ENCODE measurements around the gene AGTRAP.
A peak's percentile ranks its signal among the peaks of the same experiment; 100 is the strongest.

AGTRAP gene

DNA sequence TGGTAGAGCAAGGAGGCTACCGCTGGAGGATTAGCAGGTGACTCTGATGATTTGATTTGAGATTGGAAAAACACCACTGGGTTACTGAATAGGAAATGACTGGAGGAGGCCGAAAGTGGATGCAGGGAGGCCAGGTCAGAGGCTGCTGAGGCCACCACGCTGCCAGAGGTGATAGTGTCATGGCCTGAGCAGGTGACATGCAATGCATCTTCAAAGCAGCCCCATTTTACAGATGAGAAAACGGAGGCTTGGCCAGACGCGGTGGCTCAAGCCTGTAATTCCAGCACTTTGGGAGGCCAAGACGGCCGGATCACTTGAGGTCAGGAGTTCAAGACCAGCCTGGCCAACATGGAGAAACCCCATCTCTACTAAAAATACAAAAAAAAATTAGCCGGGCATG, 38.8 kb downstream of the AGTRAP start:
- H4K91ac ChIP-seq (ENCODE audit: low read length), result no peak overlapping the region
- no peak overlapping the region for H2BK120ac ChIP-seq (ENCODE audit: low read depth, low read length)
- peaks cover 0 to 10% of the 10 kb centered on the region in 2 experiments for H3K27me3 ChIP-seq (ENCODE audit: control insufficient read depth in 1 of 2, insufficient read depth in 1 of 2, low read length in 2 of 2)
- no peak overlapping the region for H3K14ac ChIP-seq (ENCODE audit: low read length in 2 of 2)
- no peak for DNase-seq
- no peak overlapping the region for H3K4ac ChIP-seq (ENCODE audit: low read depth in 1 of 2, low read length in 2 of 2)
- peak overlapping the region in 1 of 2 experiments; percentile 32 for H3K4me3 ChIP-seq (ENCODE audit: insufficient read depth in 1 of 2, low read depth in 1 of 2, low read length in 2 of 2)
- H3K79me1 ChIP-seq (replicated peaks; ENCODE audit: low read length, poor library complexity, severe bottlenecking), result no peaks in the 10 kb centered on the region
- H3K36me3 ChIP-seq (ENCODE audit: control insufficient read depth in 1 of 2, insufficient read depth in 2 of 2, low read depth in 1 of 2, low read length in 2 of 2), result no peaks in the 10 kb centered on the region
- no peak overlapping the region for H2BK15ac ChIP-seq (ENCODE audit: low read depth, poor library complexity, severe bottlenecking)
- no peak overlapping the region for H3K23ac ChIP-seq (ENCODE audit: low read length in 2 of 2)
- H2BK12ac ChIP-seq (ENCODE audit: low read length in 2 of 2), result no peak overlapping the region
- no peak overlapping the region for H2BK5ac ChIP-seq (ENCODE audit: low read depth, low read length, poor library complexity, severe bottlenecking)
- H3K4me2 ChIP-seq (ENCODE audit: low read length, poor library complexity, severe bottlenecking), result no peak overlapping the region
- H2AK5ac ChIP-seq (ENCODE audit: low read length, severe bottlenecking), result no peak overlapping the region
- H3K4me1 ChIP-seq (ENCODE audit: control insufficient read depth, insufficient read depth, low read depth, low read length), result no peaks in the 10 kb centered on the region
- H3K9me3 ChIP-seq (ENCODE audit: control insufficient read depth, low read length), result no peaks in the 10 kb centered on the region
- no peak overlapping the region for H3K9ac ChIP-seq (ENCODE audit: low read length)
- 88% methylated on average over 9 of the region's 9 CpGs for WGBS
- no peak overlapping the region for H4K8ac ChIP-seq (ENCODE audit: low read length)
- no peak overlapping the region for H3K27ac ChIP-seq (ENCODE audit: low read length, poor library complexity, severe bottlenecking)
- no peak overlapping the region for H2AFZ ChIP-seq (ENCODE audit: low read depth, low read length)
- no peak overlapping the region for H3K18ac ChIP-seq (ENCODE audit: low read depth in 1 of 2, low read length in 2 of 2)

DNA sequence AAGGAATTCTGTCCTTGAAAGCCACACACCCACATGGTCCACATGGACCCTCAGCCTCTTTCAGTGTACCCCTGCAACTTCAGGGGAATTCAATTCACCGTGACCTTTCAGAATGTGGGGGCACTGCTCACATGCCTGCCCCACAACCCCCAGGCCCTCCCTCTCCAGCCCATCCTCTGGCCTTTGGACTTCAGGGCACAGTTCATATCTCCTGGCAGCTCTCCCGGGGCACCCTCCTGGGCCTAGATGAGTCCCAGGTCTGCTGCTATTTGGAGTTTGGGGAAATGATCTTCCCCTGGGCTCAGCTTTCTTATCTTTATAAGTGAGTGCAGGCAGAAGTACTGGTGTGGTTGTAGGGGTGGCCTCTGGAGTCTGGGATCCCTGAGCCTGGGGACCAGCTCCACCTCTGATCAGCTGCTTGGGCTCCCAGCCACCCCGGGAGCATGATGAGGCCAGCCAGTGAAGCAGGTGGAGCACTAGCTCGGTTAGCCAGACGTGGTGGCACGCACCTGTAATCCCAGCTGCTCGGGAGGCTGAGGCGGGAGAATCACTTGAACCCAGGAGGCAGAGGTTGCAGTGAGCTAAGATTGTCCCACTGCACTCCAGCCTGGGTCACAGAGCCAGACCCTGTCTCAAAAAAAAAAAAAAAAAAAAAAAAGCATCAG, 41.9 kb downstream of the AGTRAP start:
- H2AFZ ChIP-seq (ENCODE audit: low read depth, low read length), result no peak overlapping the region
- no peak overlapping the region for H3K14ac ChIP-seq (ENCODE audit: low read length in 2 of 2)
- H2AK5ac ChIP-seq (ENCODE audit: low read length, severe bottlenecking), result no peak overlapping the region
- no peaks in the 10 kb centered on the region for H3K79me1 ChIP-seq (replicated peaks; ENCODE audit: low read length, poor library complexity, severe bottlenecking)
- no peak overlapping the region for H3K4me3 ChIP-seq (ENCODE audit: insufficient read depth in 1 of 2, low read depth in 1 of 2, low read length in 2 of 2)
- H3K4me2 ChIP-seq (ENCODE audit: low read length, poor library complexity, severe bottlenecking), result no peak overlapping the region
- H2BK12ac ChIP-seq (ENCODE audit: low read length in 2 of 2), result no peak overlapping the region
- no peak overlapping the region for H4K91ac ChIP-seq (ENCODE audit: low read length)
- H2BK15ac ChIP-seq (ENCODE audit: low read depth, poor library complexity, severe bottlenecking), result peak overlapping the region; percentile 41
- no peaks in the 10 kb centered on the region for H3K36me3 ChIP-seq (ENCODE audit: control insufficient read depth in 1 of 2, insufficient read depth in 2 of 2, low read depth in 1 of 2, low read length in 2 of 2)
- H3K4me1 ChIP-seq (ENCODE audit: control insufficient read depth, insufficient read depth, low read depth, low read length), result no peaks in the 10 kb centered on the region
- no peaks in the 10 kb centered on the region for H3K9me3 ChIP-seq (ENCODE audit: control insufficient read depth, low read length)
- no peak overlapping the region for H4K8ac ChIP-seq (ENCODE audit: low read length)
- no peak overlapping the region for H3K23ac ChIP-seq (ENCODE audit: low read length in 2 of 2)
- 90% methylated on average over 8 of the region's 8 CpGs for WGBS
- H2BK5ac ChIP-seq (ENCODE audit: low read depth, low read length, poor library complexity, severe bottlenecking), result no peak overlapping the region
- no peak overlapping the region for H2BK120ac ChIP-seq (ENCODE audit: low read depth, low read length)
- peaks cover 0 to 10% of the 10 kb centered on the region in 2 experiments for H3K27me3 ChIP-seq (ENCODE audit: control insufficient read depth in 1 of 2, insufficient read depth in 1 of 2, low read length in 2 of 2)
- no peak for DNase-seq
- H3K18ac ChIP-seq (ENCODE audit: low read depth in 1 of 2, low read length in 2 of 2), result no peak overlapping the region
- no peak overlapping the region for H3K4ac ChIP-seq (ENCODE audit: low read depth in 1 of 2, low read length in 2 of 2)
- H3K9ac ChIP-seq (ENCODE audit: low read length), result no peak overlapping the region
- no peak overlapping the region for H3K27ac ChIP-seq (ENCODE audit: low read length, poor library complexity, severe bottlenecking)

- no peak overlapping the region for H3K4ac ChIP-seq (ENCODE audit: low read depth in 1 of 2, low read length in 2 of 2)
- H3K4me3 ChIP-seq (ENCODE audit: insufficient read depth in 1 of 2, low read depth in 1 of 2, low read length in 2 of 2), result no peak overlapping the region
- no peaks in the 10 kb centered on the region for H3K79me1 ChIP-seq (replicated peaks; ENCODE audit: low read length, poor library complexity, severe bottlenecking)
- no peak overlapping the region for H2BK120ac ChIP-seq (ENCODE audit: low read depth, low read length)
- H2BK12ac ChIP-seq (ENCODE audit: low read length in 2 of 2), result no peak overlapping the region
- no peak overlapping the region for H3K18ac ChIP-seq (ENCODE audit: low read depth in 1 of 2, low read length in 2 of 2)
- H3K36me3 ChIP-seq (ENCODE audit: control insufficient read depth in 1 of 2, insufficient read depth in 2 of 2, low read depth in 1 of 2, low read length in 2 of 2), result no peaks in the 10 kb centered on the region
- H4K8ac ChIP-seq (ENCODE audit: low read length), result no peak overlapping the region
- no peak overlapping the region for H3K4me2 ChIP-seq (ENCODE audit: low read length, poor library complexity, severe bottlenecking)
- H3K9me3 ChIP-seq (ENCODE audit: control insufficient read depth, low read length), result no peaks in the 10 kb centered on the region
- H3K27ac ChIP-seq (ENCODE audit: low read length, poor library complexity, severe bottlenecking), result no peak overlapping the region
- H2BK15ac ChIP-seq (ENCODE audit: low read depth, poor library complexity, severe bottlenecking), result no peak overlapping the region
- DNase-seq, result no peak
- no peaks in the 10 kb centered on the region for H3K4me1 ChIP-seq (ENCODE audit: control insufficient read depth, insufficient read depth, low read depth, low read length)
- H2BK5ac ChIP-seq (ENCODE audit: low read depth, low read length, poor library complexity, severe bottlenecking), result no peak overlapping the region
- H2AK5ac ChIP-seq (ENCODE audit: low read length, severe bottlenecking), result no peak overlapping the region
- H3K9ac ChIP-seq (ENCODE audit: low read length), result no peak overlapping the region
- H4K91ac ChIP-seq (ENCODE audit: low read length), result no peak overlapping the region
- WGBS, result 83% methylated on average over 9 of the region's 9 CpGs
- no peak overlapping the region for H3K14ac ChIP-seq (ENCODE audit: low read length in 2 of 2)
- peaks cover 0 to 10% of the 10 kb centered on the region in 2 experiments for H3K27me3 ChIP-seq (ENCODE audit: control insufficient read depth in 1 of 2, insufficient read depth in 1 of 2, low read length in 2 of 2)
- no peak overlapping the region for H3K23ac ChIP-seq (ENCODE audit: low read length in 2 of 2)
- H2AFZ ChIP-seq (ENCODE audit: low read depth, low read length), result no peak overlapping the region
Measured at GRCh38 chr1:11778336-11778735, 42.4 kb downstream of the AGTRAP start.

DNA sequence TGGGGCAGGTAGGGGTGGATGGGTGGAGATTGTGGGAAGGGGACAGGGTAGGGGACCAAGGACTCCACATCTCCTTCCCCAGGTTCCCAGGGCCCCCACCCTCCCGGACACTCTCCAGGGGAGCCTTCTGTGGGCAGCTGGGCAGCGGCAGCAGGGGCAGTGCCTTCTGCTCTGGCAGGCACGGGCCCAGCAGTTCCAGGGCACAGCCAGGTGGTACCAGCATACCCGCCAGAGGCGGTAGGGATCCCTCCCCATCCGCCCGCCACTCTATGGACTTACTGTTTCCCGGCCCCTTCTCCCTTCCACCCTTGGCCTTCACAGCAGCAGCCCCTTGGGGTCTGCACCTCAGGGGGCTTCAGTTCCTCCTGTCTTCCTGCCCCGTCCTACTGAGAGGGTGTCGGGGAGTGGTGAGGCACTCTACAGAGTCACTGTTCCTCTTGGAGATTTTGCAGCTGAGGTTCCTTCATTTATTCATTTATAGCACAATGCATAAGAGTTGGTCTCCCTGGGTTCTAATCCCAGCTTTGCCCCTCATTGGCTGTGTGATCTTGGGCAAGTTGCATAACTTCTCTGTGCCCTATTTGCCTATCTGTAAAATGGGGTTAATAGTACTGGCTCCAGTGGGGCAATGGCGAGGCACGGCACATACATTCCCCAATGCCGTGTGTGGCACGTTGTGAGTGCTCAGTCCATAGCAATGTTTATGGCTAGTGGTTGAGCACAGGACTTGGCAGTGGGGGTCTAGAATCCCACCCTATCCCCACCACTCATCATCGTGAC, 43.1 kb downstream of the AGTRAP start:
- H3K27ac ChIP-seq (ENCODE audit: low read length, poor library complexity, severe bottlenecking), result no peak overlapping the region
- no peak overlapping the region for H2AK5ac ChIP-seq (ENCODE audit: low read length, severe bottlenecking)
- H3K18ac ChIP-seq (ENCODE audit: low read depth in 1 of 2, low read length in 2 of 2), result no peak overlapping the region
- H3K4ac ChIP-seq (ENCODE audit: low read depth in 1 of 2, low read length in 2 of 2), result no peak overlapping the region
- no peak overlapping the region for H4K91ac ChIP-seq (ENCODE audit: low read length)
- no peak overlapping the region for H2BK120ac ChIP-seq (ENCODE audit: low read depth, low read length)
- H2BK5ac ChIP-seq (ENCODE audit: low read depth, low read length, poor library complexity, severe bottlenecking), result no peak overlapping the region
- DNase-seq, result no peak
- no peak overlapping the region for H3K23ac ChIP-seq (ENCODE audit: low read length in 2 of 2)
- H3K27me3 ChIP-seq (ENCODE audit: control insufficient read depth in 1 of 2, insufficient read depth in 1 of 2, low read length in 2 of 2), result peaks cover 0 to 10% of the 10 kb centered on the region in 2 experiments
- H3K14ac ChIP-seq (ENCODE audit: low read length in 2 of 2), result no peak overlapping the region
- no peak overlapping the region for H2BK12ac ChIP-seq (ENCODE audit: low read length in 2 of 2)
- H3K4me3 ChIP-seq (ENCODE audit: insufficient read depth in 1 of 2, low read depth in 1 of 2, low read length in 2 of 2), result no peak overlapping the region
- no peak overlapping the region for H2AFZ ChIP-seq (ENCODE audit: low read depth, low read length)
- no peak overlapping the region for H3K9ac ChIP-seq (ENCODE audit: low read length)
- H3K36me3 ChIP-seq (ENCODE audit: control insufficient read depth in 1 of 2, insufficient read depth in 2 of 2, low read depth in 1 of 2, low read length in 2 of 2), result no peaks in the 10 kb centered on the region
- 90% methylated on average over 12 of the region's 15 CpGs for WGBS
- no peaks in the 10 kb centered on the region for H3K79me1 ChIP-seq (replicated peaks; ENCODE audit: low read length, poor library complexity, severe bottlenecking)
- peaks cover 1% of the 10 kb centered on the region for H3K4me1 ChIP-seq (ENCODE audit: control insufficient read depth, insufficient read depth, low read depth, low read length)
- H3K4me2 ChIP-seq (ENCODE audit: low read length, poor library complexity, severe bottlenecking), result no peak overlapping the region
- H2BK15ac ChIP-seq (ENCODE audit: low read depth, poor library complexity, severe bottlenecking), result no peak overlapping the region
- H3K9me3 ChIP-seq (ENCODE audit: control insufficient read depth, low read length), result no peaks in the 10 kb centered on the region
- H4K8ac ChIP-seq (ENCODE audit: low read length), result no peak overlapping the region
